ENCODE measurements around the gene STEAP1B.

The STEAP1B gene

DNA sequence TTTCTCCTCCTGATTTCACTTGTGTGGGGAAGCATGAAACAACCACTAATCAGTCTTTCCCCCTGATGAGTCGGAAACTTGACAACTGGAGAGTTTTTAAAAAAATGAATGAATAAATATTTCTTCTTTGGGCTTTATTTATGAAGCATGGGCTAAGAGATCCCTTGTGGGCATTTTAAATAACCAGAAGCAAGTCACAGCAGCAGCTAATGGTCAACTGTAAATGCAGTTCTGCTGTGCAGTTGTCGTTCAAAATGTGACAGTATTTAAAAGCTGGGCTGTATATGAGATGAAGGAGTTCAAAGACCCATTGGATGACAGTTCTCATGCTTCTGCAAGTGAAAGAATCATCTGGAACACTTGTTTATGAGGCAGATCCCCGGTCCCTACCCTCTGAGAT lies 54.1 kb downstream of the STEAP1B start:
- no peak overlapping the region for H3K4me3 ChIP-seq (ENCODE audit: low read depth, low read length)
- TF ChIP-seq, protein P1, sequence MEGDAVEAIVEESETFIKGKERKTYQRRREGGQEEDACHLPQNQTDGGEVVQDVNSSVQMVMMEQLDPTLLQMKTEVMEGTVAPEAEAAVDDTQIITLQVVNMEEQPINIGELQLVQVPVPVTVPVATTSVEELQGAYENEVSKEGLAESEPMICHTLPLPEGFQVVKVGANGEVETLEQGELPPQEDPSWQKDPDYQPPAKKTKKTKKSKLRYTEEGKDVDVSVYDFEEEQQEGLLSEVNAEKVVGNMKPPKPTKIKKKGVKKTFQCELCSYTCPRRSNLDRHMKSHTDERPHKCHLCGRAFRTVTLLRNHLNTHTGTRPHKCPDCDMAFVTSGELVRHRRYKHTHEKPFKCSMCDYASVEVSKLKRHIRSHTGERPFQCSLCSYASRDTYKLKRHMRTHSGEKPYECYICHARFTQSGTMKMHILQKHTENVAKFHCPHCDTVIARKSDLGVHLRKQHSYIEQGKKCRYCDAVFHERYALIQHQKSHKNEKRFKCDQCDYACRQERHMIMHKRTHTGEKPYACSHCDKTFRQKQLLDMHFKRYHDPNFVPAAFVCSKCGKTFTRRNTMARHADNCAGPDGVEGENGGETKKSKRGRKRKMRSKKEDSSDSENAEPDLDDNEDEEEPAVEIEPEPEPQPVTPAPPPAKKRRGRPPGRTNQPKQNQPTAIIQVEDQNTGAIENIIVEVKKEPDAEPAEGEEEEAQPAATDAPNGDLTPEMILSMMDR (IDR thresholded peaks at IDR 0.05; ENCODE audit: low read depth, low read length): no peak

DNA sequence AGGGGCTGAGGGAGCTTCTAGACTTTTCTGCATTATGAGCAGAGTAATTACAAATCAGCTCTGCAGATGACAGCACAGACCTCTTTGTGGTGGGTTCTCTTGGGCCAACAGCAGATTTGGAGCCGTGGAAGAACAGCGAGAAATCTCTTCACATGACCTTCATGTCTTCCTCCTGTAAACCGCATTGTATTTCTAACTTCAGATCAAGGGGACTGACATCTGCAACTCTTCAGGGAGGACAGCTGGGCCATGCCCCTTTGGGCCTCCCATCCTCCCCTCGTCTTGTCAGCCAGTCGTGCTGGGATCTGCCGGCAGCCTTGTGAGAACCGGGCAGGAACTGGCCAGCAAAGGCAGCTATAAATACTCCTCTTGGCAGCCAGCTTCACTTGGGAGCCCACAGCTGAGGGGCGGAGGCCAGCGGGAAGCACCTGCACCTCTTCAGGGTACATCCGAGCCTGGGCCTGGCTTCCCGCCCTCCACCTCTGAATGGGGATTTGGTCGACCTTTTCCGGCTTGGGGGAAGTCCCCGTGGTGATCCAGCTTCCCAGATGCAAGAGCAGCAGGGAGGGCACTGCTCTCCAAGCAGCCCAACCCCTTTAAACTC lies 54.7 kb downstream of the STEAP1B start:
- TF ChIP-seq, protein P1 (IDR thresholded peaks at IDR 0.05; ENCODE audit: low read depth, low read length): no peak
- no peak overlapping the region for H3K4me3 ChIP-seq (ENCODE audit: low read depth, low read length)

DNA sequence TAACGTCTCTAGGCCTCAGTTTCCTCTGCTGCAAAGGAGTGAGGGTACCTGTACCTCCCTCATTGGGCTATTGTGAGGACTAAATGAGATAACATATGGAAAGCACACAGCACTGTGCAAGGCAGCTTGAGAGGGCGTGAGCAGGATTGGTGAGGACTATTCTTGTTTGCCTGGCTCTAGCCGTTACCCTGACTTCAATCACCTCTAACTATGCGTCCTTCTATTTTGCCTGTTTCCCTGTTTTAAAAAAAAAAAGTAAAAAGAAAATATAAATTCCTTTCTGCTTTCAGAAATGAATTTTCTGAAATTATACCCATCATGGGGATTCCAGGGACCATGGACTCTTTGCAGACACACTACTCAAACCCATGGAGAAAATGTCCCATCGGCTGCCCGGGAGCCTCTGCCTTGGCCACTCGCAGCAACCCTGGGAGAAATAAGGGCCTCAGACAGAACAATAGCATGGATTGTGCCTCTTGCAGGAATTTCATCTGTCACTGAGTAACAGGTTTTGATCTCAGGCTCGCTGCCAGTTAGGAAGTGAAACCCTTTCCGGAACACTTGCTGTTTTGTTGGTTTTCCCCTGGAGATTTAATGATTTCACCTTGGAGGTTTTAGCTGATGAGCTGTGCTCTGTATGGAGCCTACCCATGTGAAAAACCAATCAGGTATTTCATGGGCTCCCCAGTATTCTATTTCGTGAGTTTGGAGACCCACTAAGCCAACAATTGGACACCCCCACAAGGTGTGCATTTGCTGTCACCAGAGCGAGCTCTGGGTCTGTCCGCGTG lies 55.6 kb downstream of the STEAP1B start:
- TF ChIP-seq, protein P1 (IDR thresholded peaks at IDR 0.05; ENCODE audit: low read depth, low read length): no peak
- no peak overlapping the region for H3K4me3 ChIP-seq (ENCODE audit: low read depth, low read length)

DNA sequence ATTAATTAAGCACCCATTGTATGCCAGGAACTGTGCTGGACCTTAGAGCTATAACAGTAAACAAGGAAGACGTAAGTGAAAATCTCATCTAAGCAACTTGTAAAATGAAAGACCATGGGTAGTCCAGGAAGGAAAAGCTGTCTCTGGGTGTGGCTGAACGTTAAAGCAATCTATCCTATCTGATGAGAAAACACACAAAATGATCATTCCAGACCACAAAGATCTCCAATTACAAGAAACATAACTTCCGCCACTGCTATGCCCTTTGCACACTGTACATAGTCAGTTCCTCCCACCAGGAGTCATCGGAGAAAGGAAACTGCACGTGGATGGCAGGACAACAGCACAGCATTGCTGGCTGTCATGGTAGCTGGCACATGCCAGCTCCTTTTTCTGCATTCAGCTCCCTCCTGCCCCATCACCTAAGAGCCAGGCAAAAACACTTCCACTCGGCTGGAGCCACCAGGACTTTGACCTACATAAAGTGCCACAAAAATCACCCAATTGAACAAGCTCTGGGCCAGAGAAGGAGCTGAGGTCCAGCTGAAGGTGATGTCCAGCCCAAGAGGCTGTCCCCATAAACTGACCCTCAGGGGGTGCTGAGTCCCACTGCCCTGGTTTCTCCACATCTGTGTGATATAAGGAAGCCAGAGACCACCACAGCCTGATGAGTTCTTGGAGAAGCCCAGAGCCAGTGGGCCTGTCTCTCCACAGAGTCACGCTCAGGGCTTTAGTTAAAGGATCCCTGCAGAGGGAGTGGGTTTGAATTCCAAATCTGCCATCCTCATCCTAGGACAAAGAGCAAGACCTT lies 56.4 kb downstream of the STEAP1B start:
- TF ChIP-seq, protein P1 (IDR thresholded peaks at IDR 0.05; ENCODE audit: low read depth, low read length): no peak
- no peak overlapping the region for H3K4me3 ChIP-seq (ENCODE audit: low read depth, low read length)

DNA sequence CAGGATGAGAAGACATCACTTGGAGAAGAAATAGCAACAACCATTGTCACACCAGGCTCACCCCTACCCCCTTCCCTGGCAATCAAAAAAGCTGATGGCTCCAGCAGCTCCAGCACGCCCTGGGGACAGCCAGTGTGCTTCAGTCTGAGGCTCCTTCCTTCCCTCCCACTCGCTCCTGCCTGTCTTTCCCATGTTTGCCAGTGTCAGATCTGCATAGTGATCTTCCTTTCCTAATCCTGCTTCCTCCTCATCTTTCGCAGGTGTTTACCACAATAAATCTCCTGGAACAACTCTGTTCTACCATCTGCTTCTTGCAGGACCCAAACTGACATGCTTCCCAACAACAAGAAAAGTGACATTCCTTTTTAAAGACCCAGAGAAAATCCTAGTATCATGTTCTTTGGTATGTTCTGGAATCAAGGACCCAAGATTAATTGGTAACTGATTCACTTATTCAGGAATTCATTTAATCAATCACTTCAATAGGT lies 57.1 kb downstream of the STEAP1B start:
- TF ChIP-seq, protein P1 (IDR thresholded peaks at IDR 0.05; ENCODE audit: low read depth, low read length): no peak
- no peak overlapping the region for H3K4me3 ChIP-seq (ENCODE audit: low read depth, low read length)

DNA sequence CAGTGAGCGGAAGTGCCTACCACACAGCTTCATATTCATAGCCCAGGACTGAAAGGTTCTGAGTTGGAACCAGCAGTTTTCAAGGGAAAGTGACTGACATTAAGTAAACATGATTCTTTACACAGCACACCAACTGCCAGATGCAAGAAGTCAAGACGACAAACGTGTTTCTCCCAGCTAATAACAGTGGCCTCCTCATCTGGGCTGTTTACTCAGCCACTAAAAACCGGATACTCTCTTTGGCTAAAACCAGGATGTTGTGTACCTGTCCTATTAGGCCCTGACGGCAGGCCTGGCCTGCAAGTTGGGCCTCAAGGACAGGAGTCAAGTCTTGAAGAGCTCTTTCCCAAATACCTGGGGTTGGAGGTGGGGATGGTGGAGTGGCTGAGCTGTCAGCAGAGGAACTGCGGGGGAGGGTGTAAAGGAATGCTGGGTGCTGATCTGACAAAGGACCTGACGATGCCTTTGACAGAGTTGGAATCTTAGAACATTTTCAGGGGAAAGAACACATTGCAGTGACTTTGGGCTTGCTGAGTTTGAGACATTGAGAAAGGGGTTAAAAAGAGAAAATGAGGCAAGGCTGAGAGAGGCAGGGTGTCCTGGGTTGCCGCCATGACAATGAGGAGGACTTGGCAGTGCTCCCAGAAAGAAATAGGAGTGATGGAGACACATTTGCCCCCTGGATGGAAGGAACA lies 57.7 kb downstream of the STEAP1B start:
- TF ChIP-seq, protein P1 (IDR thresholded peaks at IDR 0.05; ENCODE audit: low read depth, low read length): no peak
- H3K4me3 ChIP-seq (ENCODE audit: low read depth, low read length): no peak overlapping the region

All from WI38 (cell line).